Activated B cell treated with CpG ODN at 0.5 μM for 24 hours (primary cell): ENCODE measurements around the gene MED16. TPM values are rescaled to one million over a fixed set of nuclear protein-coding genes. Genes with fewer than 3 reads are reported as not detected.

Experiments
- ATAC-seq: fragments of 200-7000 bp; cut with Tn5 transposase; one replicate; pipeline ENCODE4 v1.10.0; 2021; ENCODE audit warnings: low read depth, mild to moderate bottlenecking, moderate library complexity
- CTCF ChIA-PET: fragments of 350-600 bp; sonication (Branson Sonifier 250); formaldehyde crosslinking; loops from one replicate; lab custom pipeline; 2021; ENCODE audit warnings: antibody characterized with exemption; lab: Charles Lee
- POLR2A ChIA-PET: fragments of 350-600 bp; sonication (Branson Sonifier 250); formaldehyde crosslinking; loops from one replicate; lab custom pipeline; 2021; ENCODE audit warnings: antibody characterized with exemption; lab: Charles Lee
- DNase-seq: peaks from one replicate; pipeline ENCODE4 v3.0.0; 2022
- H3K27ac Mint-ChIP-seq: one replicate; pipeline ENCODE4 v1.8.0; 2020; ENCODE audit warnings: mixed read lengths
- H3K27me3 Mint-ChIP-seq: one replicate; pipeline ENCODE4 v1.8.0; 2021; ENCODE audit warnings: mixed read lengths
- H3K36me3 Mint-ChIP-seq: one replicate; pipeline ENCODE4 v1.8.0; 2021; ENCODE audit warnings: low read depth, mixed read lengths
- H3K4me1 Mint-ChIP-seq: one replicate; pipeline ENCODE4 v1.8.0; 2021; ENCODE audit warnings: mixed read lengths
- H3K4me3 Mint-ChIP-seq: one replicate; pipeline ENCODE4 v1.8.0; 2020; ENCODE audit warnings: mild to moderate bottlenecking, mixed read lengths
- H3K9me3 Mint-ChIP-seq: one replicate; pipeline ENCODE4 v1.8.0; 2020; ENCODE audit warnings: mixed read lengths
- intact Hi-C: fragments of 100-400 bp; cut with micrococcal nuclease; formaldehyde crosslinking; loops from one replicate; pipeline ENCODE4 v1.15.1; 2024
- total RNA-seq: library from RNA; stranded (reverse); gene quantifications from 2 replicates; pipeline ENCODE4 v1.2.3, GENCODE V29; 2022
- TF ChIP-seq, protein P1 (sequence below): fragments of 200-600 bp; IDR thresholded peaks from one replicate; pipeline ENCODE4 v1.8.0; 2022; ENCODE audit warnings: antibody characterized with exemption, mild to moderate bottlenecking

MED16 gene
- total RNA-seq, 1 donor from 2014 or later: 79.3 TPM

DNA sequence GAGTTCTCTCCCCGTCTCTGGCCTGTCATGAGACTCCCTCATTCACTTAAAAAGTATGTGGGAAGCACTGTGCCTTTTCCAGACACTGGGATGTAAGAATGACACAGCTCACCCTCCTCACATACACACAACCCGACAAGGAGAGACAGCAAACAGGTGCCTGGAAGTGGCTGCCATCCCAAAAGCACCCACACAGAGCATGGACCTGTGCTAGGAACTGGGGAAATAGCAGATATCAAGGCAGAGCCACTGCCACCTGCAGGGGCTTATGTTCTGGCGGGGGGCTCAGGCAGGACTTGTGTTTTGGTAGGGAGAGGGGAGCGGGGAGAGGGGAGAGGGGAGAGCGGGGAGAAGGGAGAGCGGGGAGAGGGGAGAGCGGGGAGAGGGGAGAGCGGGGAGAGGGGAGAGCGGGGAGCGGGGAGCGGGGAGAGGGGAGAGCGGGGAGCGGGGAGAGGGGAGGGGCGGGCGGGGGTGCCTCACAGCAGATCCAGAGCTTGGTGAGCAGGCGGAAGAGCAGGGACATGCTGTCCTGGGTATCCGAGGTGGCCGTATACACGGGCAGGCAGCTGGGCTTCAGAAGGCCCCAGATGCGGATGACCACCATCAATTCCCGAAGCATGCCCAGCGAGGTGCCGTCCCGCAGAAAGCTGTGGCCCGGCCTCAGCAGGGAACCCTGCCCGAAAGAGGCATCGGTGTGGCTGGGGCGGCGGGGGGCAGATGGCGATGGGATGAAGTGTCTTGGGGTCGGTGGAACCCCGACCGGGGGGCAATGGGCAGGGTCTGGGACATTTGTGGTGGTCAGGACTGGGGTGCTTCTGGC is 21.3 kb downstream of the MED16 start:
- H3K4me1 Mint-ChIP-seq: peaks cover 8% of the 10 kb centered on the region
- H3K36me3 Mint-ChIP-seq: peaks cover 47% of the 10 kb centered on the region
- no peak for ATAC-seq
- no peaks in the 10 kb centered on the region for H3K9me3 Mint-ChIP-seq
- intact Hi-C loops: loop anchor here (2.0 kb wide), 1 partner anchor 21 kb away; the partner anchor contains the start of genes MED16 and RNU6-9
- no peak overlapping the region for H3K4me3 Mint-ChIP-seq
- DNase-seq: no peak
- TF ChIP-seq, protein P1, sequence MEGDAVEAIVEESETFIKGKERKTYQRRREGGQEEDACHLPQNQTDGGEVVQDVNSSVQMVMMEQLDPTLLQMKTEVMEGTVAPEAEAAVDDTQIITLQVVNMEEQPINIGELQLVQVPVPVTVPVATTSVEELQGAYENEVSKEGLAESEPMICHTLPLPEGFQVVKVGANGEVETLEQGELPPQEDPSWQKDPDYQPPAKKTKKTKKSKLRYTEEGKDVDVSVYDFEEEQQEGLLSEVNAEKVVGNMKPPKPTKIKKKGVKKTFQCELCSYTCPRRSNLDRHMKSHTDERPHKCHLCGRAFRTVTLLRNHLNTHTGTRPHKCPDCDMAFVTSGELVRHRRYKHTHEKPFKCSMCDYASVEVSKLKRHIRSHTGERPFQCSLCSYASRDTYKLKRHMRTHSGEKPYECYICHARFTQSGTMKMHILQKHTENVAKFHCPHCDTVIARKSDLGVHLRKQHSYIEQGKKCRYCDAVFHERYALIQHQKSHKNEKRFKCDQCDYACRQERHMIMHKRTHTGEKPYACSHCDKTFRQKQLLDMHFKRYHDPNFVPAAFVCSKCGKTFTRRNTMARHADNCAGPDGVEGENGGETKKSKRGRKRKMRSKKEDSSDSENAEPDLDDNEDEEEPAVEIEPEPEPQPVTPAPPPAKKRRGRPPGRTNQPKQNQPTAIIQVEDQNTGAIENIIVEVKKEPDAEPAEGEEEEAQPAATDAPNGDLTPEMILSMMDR: no peak
- H3K27ac Mint-ChIP-seq: no peak overlapping the region
- ChIA-PET CTCF (no interaction called here), POLR2A (interaction anchor here (0.5 to 0.6 kb wide), 3 partner anchors 75 to 135 kb away, joined by 3 read pairs; no protein-coding TSS in a partner anchor)
- H3K27me3 Mint-ChIP-seq: no peaks in the 10 kb centered on the region

GRCh38 chr19:870963-871401 is 22.0 kb downstream of the MED16 start:
- Mint-ChIP-seq H3K4me3 (no peak overlapping the region), H3K27me3 (no peaks in the 10 kb centered on the region), H3K36me3 (peaks cover 42% of the 10 kb centered on the region), H3K4me1 (peaks cover 8% of the 10 kb centered on the region), H3K27ac (no peak overlapping the region), H3K9me3 (no peaks in the 10 kb centered on the region)
- ATAC-seq (no peak), DNase-seq (no peak)
- POLR2A ChIA-PET: no interaction called here
- CTCF ChIA-PET: no interaction called here
- intact Hi-C loops: no loop called here
- TF ChIP-seq, protein P1: no peak

GRCh38 chr19:870314-870713 is 22.7 kb downstream of the MED16 start:
- DNase-seq (no peak), ATAC-seq (no peak)
- TF ChIP-seq, protein P1: no peak
- Mint-ChIP-seq H3K27ac (no peak overlapping the region), H3K9me3 (no peaks in the 10 kb centered on the region), H3K4me3 (no peak overlapping the region), H3K36me3 (peaks cover 39% of the 10 kb centered on the region), H3K4me1 (peaks cover 8% of the 10 kb centered on the region), H3K27me3 (no peaks in the 10 kb centered on the region)
- CTCF ChIA-PET: no interaction called here
- intact Hi-C loops: no loop called here
- POLR2A ChIA-PET: no interaction called here

- H3K4me1 Mint-ChIP-seq: peaks cover 8% of the 10 kb centered on the region
- H3K27me3 Mint-ChIP-seq: no peaks in the 10 kb centered on the region
- no peak for ATAC-seq
- no peak overlapping the region for H3K27ac Mint-ChIP-seq
- no peak for DNase-seq
- no peaks in the 10 kb centered on the region for H3K9me3 Mint-ChIP-seq
- ChIA-PET POLR2A (interaction anchor here (0.6 kb wide), 1 partner anchor 36 kb away, joined by 3 read pairs; no protein-coding TSS in a partner anchor), CTCF (no interaction called here)
- intact Hi-C loops: no loop called here
- peaks cover 37% of the 10 kb centered on the region for H3K36me3 Mint-ChIP-seq
- TF ChIP-seq, protein P1: no peak
- H3K4me3 Mint-ChIP-seq: no peak overlapping the region
These were observed 23.5 kb downstream of the MED16 start for GRCh38 chr19:869245-870177.
